ENCODE results near the gene BAZ1B.
"Not testable (repeated sequence)": the region's sequence is repeated elsewhere in the genome, so short reads cannot be mapped to it uniquely, and the experiment has no call there.

Gene BAZ1B

GRCh38 chr7:73532224-73532623 lies 10.1 kb upstream of the BAZ1B start:
- peaks cover 14% of the 10 kb centered on the region for H3K36me3 Mint-ChIP-seq (ENCODE audit: insufficient read depth)
- H3K9me3 Mint-ChIP-seq: no peaks in the 10 kb centered on the region
- no peaks in the 10 kb centered on the region for H3K27me3 Mint-ChIP-seq
- ATAC-seq (replicated peaks): no peak
- no peak overlapping the region for H3K27ac Mint-ChIP-seq
- no peak overlapping the region for H3K4me3 Mint-ChIP-seq
- peaks cover under 1 to 2% of the 10 kb centered on the region in 2 donors for H3K4me1 Mint-ChIP-seq (ENCODE audit: low read depth in 2 of 2)
- DNase-seq: no peak

DNA sequence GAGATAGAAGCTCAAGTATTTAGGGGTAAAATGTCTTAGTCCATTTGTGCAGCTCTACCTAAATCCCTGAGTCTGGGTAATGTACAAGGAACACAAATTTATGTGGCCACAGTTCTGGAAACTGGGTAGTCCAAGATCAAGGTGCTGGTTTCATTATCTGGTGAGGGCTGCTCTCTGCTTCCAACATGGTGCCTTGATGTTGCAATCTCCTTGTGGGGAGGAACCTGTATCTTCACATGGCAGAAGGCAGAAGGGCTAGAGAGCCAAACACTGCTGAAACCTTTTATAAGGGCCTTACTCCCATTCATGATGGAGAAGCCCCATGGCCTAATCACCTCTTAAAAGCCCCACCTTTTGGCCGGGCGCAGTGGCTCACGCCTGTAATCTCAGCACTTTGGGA lies 8.7 kb upstream of the BAZ1B start:
- DNase-seq (no peak), ATAC-seq (replicated peaks) (no peak)
- Mint-ChIP-seq H3K4me1 (ENCODE audit: low read depth in 2 of 2) (peaks cover 6 to 8% of the 10 kb centered on the region in 2 donors), H3K9me3 (no peaks in the 10 kb centered on the region), H3K27me3 (no peaks in the 10 kb centered on the region), H3K27ac (no peak overlapping the region), H3K36me3 (ENCODE audit: insufficient read depth) (peaks cover under 1% of the 10 kb centered on the region), H3K4me3 (no peak overlapping the region)

GRCh38 chr7:73526896-73527821 lies 5.1 kb upstream of the BAZ1B start:
- ATAC-seq (replicated peaks): no peak
- no peak for DNase-seq
- H3K4me1 Mint-ChIP-seq (ENCODE audit: low read depth in 2 of 2): peaks cover 21 to 22% of the 10 kb centered on the region in 2 donors
- H3K36me3 Mint-ChIP-seq (ENCODE audit: insufficient read depth): peaks cover 10% of the 10 kb centered on the region
- H3K27ac Mint-ChIP-seq: peak overlapping the region; percentile 44 to 77
- H3K4me3 Mint-ChIP-seq: peak overlapping the region; percentile 33 to 42
- no peaks in the 10 kb centered on the region for H3K27me3 Mint-ChIP-seq
- H3K9me3 Mint-ChIP-seq: no peaks in the 10 kb centered on the region

GRCh38 chr7:73526158-73526494 lies 4.0 kb upstream of the BAZ1B start:
- Mint-ChIP-seq H3K4me3 (peak overlapping the region in 1 of 2 donors; percentile 54), H3K4me1 (ENCODE audit: low read depth in 2 of 2) (peaks cover 22 to 23% of the 10 kb centered on the region in 2 donors), H3K27ac (peak overlapping the region in 1 of 2 donors; percentile 72), H3K36me3 (ENCODE audit: insufficient read depth) (peaks cover 17% of the 10 kb centered on the region)
- not testable (repeated sequence) for H3K9me3 Mint-ChIP-seq; ATAC-seq (replicated peaks); H3K27me3 Mint-ChIP-seq; DNase-seq

DNA sequence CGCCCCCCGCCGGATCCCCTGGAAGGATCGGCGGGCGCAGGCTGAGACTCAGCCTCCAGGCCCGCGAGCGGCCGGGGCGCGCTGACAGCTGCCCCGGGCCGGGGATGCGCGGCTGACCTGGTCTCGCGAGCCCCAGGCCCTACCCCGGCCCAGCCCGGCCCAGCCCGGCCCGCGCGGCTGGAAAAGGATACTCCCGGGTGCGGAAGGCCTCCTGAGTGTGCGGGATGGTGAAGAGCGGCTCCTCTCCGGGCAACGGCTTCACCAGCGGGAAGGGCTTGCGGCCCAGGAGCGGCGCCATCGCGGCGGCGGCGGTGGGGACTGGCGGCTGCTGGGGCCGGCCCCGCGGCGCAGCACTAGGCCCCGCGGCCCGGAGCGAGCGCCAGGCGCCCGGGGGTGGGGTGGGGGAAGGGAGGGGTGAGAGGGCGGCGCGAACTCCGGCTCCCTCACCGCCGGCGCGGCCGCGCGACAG lies 423 bp downstream of the BAZ1B start:
- Mint-ChIP-seq H3K4me3 (peak overlapping the region; percentile 82 to 88), H3K36me3 (ENCODE audit: insufficient read depth) (peaks cover 42% of the 10 kb centered on the region), H3K9me3 (no peaks in the 10 kb centered on the region), H3K4me1 (ENCODE audit: low read depth in 2 of 2) (peaks cover 42 to 53% of the 10 kb centered on the region in 2 donors), H3K27me3 (no peaks in the 10 kb centered on the region), H3K27ac (peak overlapping the region; percentile 97)
- ATAC-seq (replicated peaks): peak; percentile 31
- no peak for DNase-seq

DNA sequence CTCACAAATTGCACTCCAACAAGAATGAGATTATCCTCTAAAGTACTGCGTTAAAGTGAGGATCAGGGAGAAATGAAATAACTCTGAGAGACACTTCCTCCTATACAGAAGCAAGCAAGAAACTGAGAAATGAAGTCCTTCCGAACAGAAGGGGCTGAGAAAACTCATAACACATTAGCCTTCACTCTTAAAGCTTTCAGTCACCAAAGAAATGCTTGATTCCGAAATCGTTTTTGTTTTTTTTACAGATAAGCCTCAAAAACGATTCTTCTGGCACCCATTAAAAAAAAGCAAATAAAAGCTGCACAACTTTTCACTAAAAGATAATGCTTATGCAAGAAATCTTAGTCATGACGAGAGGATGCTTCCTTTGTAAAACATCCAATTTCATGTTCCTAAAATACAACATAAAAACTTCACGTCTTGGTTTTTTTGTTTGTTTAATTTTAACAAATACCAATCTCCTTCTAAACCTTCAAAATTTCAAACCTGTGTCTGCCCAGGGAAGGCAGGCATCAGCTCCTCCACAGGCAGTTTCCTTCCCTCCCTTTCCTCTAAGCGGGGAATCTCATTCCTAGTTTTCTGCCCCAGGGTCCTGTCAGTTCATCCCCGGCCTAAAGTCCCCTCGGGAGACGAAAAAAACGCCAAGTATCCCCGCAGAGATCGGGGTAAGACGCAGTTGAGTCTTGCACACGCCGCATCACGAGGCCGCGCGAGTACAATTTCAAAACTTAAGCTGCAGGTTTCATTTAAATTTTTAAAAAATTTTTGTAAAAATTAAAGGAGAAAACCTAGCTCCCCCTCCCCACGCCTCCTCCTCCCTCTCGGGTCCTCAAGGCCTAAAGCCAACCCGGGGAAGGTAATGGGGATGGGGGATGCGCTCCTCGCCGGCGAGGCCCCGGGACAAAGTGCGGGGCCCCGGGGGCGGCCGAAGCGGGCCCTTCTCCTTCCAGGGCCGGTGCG lies 1.1 kb downstream of the BAZ1B start:
- H3K9me3 Mint-ChIP-seq: no peaks in the 10 kb centered on the region
- peak overlapping the region; percentile 87 to 92 for H3K4me3 Mint-ChIP-seq
- H3K4me1 Mint-ChIP-seq (ENCODE audit: low read depth in 2 of 2): peaks cover 42 to 53% of the 10 kb centered on the region in 2 donors
- DNase-seq (no peak), ATAC-seq (replicated peaks) (no peak)
- peak overlapping the region; percentile 81 to 92 for H3K27ac Mint-ChIP-seq
- no peaks in the 10 kb centered on the region for H3K27me3 Mint-ChIP-seq
- peaks cover 49% of the 10 kb centered on the region for H3K36me3 Mint-ChIP-seq (ENCODE audit: insufficient read depth)

GRCh38 chr7:73519867-73520672 lies 2.0 kb downstream of the BAZ1B start:
- Mint-ChIP-seq H3K9me3 (no peaks in the 10 kb centered on the region), H3K36me3 (ENCODE audit: insufficient read depth) (peaks cover 57% of the 10 kb centered on the region), H3K27me3 (no peaks in the 10 kb centered on the region), H3K4me1 (ENCODE audit: low read depth in 2 of 2) (peaks cover 37 to 49% of the 10 kb centered on the region in 2 donors), H3K4me3 (peak overlapping the region; percentile 87 to 92), H3K27ac (peak overlapping the region; percentile 81 to 92)
- DNase-seq (peak in 2 of 3 experiments; percentile 6 to 18), ATAC-seq (replicated peaks) (no peak)

- H3K9me3 Mint-ChIP-seq: no peaks in the 10 kb centered on the region
- H3K36me3 Mint-ChIP-seq (ENCODE audit: insufficient read depth): peaks cover 73% of the 10 kb centered on the region
- ATAC-seq (replicated peaks): no peak
- H3K4me3 Mint-ChIP-seq: peak overlapping the region; percentile 87 to 92
- DNase-seq: no peak
- no peaks in the 10 kb centered on the region for H3K27me3 Mint-ChIP-seq
- H3K27ac Mint-ChIP-seq: peak overlapping the region; percentile 81 to 92
- peaks cover 35 to 49% of the 10 kb centered on the region in 2 donors for H3K4me1 Mint-ChIP-seq (ENCODE audit: low read depth in 2 of 2)
Observed at GRCh38 chr7:73518470-73518869, 3.6 kb downstream of the BAZ1B start.

DNA sequence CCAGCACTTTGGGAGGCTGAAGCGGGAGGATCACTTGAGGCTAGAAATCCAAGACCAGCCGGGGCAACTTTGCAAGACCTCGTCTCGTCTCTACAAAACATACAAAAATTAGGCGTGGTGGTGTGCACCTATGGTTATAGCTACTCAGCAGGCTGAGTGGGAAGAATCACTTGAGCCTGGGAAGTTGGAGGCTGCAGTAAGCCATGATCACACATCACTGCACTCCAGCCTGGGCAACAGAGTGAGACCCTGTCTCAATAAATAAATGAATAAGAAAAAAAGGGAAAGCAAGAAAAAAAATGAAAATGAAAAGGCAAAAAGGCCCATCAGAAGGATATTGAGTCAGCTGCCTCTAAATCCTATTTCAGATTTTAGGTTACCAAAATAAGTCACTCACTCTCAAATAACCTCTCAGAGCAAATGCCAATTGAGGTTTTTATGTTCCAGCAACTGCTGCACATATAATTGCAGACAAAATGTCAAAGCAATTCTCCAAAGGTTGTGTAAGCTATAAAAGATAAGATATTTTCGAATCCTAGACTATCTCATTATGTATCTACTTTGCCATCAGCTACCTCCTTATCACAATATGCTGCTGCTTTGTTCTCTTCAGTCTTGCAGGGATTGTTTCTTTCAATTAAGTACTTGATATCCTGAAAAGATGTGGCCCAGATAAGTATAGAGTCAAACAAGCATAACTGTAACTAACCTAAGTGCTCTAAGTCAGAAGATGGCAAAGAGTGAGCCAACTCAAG lies 4.7 kb downstream of the BAZ1B start:
- H3K36me3 Mint-ChIP-seq (ENCODE audit: insufficient read depth): peaks cover 75% of the 10 kb centered on the region
- H3K27me3 Mint-ChIP-seq: no peaks in the 10 kb centered on the region
- no peaks in the 10 kb centered on the region for H3K9me3 Mint-ChIP-seq
- no peak for ATAC-seq (replicated peaks)
- H3K4me1 Mint-ChIP-seq (ENCODE audit: low read depth in 2 of 2): peaks cover 35 to 58% of the 10 kb centered on the region in 2 donors
- H3K27ac Mint-ChIP-seq: peak overlapping the region; percentile 21 to 49
- no peak for DNase-seq
- peak overlapping the region; percentile 33 to 40 for H3K4me3 Mint-ChIP-seq

- peaks cover 30 to 59% of the 10 kb centered on the region in 2 donors for H3K4me1 Mint-ChIP-seq (ENCODE audit: low read depth in 2 of 2)
- DNase-seq: no peak
- H3K27me3 Mint-ChIP-seq: no peaks in the 10 kb centered on the region
- peaks cover 86% of the 10 kb centered on the region for H3K36me3 Mint-ChIP-seq (ENCODE audit: insufficient read depth)
- no peak overlapping the region for H3K4me3 Mint-ChIP-seq
- peak overlapping the region in 1 of 2 donors; percentile 50 for H3K27ac Mint-ChIP-seq
- peak; percentile 51 for ATAC-seq (replicated peaks)
- H3K9me3 Mint-ChIP-seq: no peaks in the 10 kb centered on the region
Observed at GRCh38 chr7:73515178-73515577, 6.9 kb downstream of the BAZ1B start.

GRCh38 chr7:73512018-73512780 lies 9.9 kb downstream of the BAZ1B start:
- ATAC-seq (replicated peaks) (no peak), DNase-seq (no peak)
- Mint-ChIP-seq H3K9me3 (no peaks in the 10 kb centered on the region), H3K27ac (peak overlapping the region; percentile 9 to 51), H3K4me3 (no peak overlapping the region), H3K27me3 (no peaks in the 10 kb centered on the region), H3K4me1 (ENCODE audit: low read depth in 2 of 2) (peaks cover 17 to 37% of the 10 kb centered on the region in 2 donors), H3K36me3 (ENCODE audit: insufficient read depth) (peaks cover 96% of the 10 kb centered on the region)
